ENCODE results near the gene PNPLA2.

DNA sequence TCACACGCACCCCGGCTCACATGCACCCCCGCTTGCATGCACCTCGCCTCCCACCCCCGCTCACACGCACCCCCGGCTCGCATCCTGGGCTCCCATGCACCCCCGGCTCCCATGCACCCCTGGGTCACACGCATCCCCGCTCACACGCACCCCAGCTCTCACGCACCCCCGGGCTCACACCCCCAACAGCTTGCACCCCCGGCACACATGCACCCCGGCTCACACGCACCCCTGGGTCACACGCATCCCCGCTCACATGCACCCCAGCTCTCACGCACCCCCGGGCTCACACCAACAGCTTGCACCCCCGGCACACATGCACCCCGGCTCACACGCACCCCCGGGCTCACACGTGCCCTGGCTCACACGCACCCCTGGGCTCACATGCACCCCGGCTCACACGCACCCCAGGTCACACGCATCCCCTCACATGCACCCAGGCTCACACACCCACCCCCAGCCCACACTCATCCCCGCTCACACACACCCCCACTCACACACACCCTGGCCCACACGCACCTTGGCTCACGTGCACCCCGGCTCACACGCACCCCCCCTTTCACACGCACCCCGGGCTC, 40.1 kb downstream of the PNPLA2 start:
- TF ChIP-seq, protein P1, sequence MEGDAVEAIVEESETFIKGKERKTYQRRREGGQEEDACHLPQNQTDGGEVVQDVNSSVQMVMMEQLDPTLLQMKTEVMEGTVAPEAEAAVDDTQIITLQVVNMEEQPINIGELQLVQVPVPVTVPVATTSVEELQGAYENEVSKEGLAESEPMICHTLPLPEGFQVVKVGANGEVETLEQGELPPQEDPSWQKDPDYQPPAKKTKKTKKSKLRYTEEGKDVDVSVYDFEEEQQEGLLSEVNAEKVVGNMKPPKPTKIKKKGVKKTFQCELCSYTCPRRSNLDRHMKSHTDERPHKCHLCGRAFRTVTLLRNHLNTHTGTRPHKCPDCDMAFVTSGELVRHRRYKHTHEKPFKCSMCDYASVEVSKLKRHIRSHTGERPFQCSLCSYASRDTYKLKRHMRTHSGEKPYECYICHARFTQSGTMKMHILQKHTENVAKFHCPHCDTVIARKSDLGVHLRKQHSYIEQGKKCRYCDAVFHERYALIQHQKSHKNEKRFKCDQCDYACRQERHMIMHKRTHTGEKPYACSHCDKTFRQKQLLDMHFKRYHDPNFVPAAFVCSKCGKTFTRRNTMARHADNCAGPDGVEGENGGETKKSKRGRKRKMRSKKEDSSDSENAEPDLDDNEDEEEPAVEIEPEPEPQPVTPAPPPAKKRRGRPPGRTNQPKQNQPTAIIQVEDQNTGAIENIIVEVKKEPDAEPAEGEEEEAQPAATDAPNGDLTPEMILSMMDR (conservative IDR thresholded peaks at IDR 0.05 in 1 of 2, IDR thresholded peaks at IDR 0.05 in 1 of 2; ENCODE audit: low read depth in 1 of 2, low read length in 2 of 2) = no peak
- TF ChIP-seq EZH2 (IDR thresholded peaks at IDR 0.05; ENCODE audit: low read length, missing control alignments) = no peak
